ENCODE results near the gene PHYHD1.
"Not testable (repeated sequence)": the region's sequence is repeated elsewhere in the genome, so short reads cannot be mapped to it uniquely, and the experiment has no call there.

PHYHD1 gene

GRCh38 chr9:128921881-128922763 lies 1.3 kb downstream of the PHYHD1 start:
- no peak for DNase-seq (ENCODE audit: low read depth)

- DNase-seq (ENCODE audit: low read depth) = no peak
These were observed 2.7 kb downstream of the PHYHD1 start for GRCh38 chr9:128923493-128923883.

GRCh38 chr9:128927731-128928411 lies 7.1 kb downstream of the PHYHD1 start:
- DNase-seq (ENCODE audit: low read depth) = peak; percentile 20

- DNase-seq (ENCODE audit: low read depth) = no peak
These were observed 7.8 kb downstream of the PHYHD1 start for GRCh38 chr9:128928624-128929023.

GRCh38 chr9:128929560-128929959 lies 8.8 kb downstream of the PHYHD1 start:
- no peak for DNase-seq (ENCODE audit: low read depth)

GRCh38 chr9:128933731-128934130 lies 12.9 kb downstream of the PHYHD1 start:
- no peak for DNase-seq (ENCODE audit: low read depth)

- DNase-seq (ENCODE audit: low read depth) = no peak
These were observed 15.5 kb downstream of the PHYHD1 start for GRCh38 chr9:128936171-128936865.

GRCh38 chr9:128937310-128938165 lies 16.8 kb downstream of the PHYHD1 start:
- DNase-seq (ENCODE audit: low read depth) = no peak

- DNase-seq (ENCODE audit: low read depth) = no peak
These were observed 19.6 kb downstream of the PHYHD1 start for GRCh38 chr9:128940271-128940921.

- no peak for DNase-seq (ENCODE audit: low read depth)
These were observed 20.4 kb downstream of the PHYHD1 start for GRCh38 chr9:128940946-128941755.

GRCh38 chr9:128943832-128944620 lies 23.2 kb downstream of the PHYHD1 start:
- no peak for DNase-seq (ENCODE audit: low read depth)

- DNase-seq (ENCODE audit: low read depth) = not testable (repeated sequence)
These were observed 24.2 kb downstream of the PHYHD1 start for GRCh38 chr9:128944966-128945365.

GRCh38 chr9:128945798-128946501 lies 25.2 kb downstream of the PHYHD1 start:
- no peak for DNase-seq (ENCODE audit: low read depth)

- DNase-seq (ENCODE audit: low read depth) = peak; percentile 10
These were observed 25.9 kb downstream of the PHYHD1 start for GRCh38 chr9:128946571-128947276.

- DNase-seq (ENCODE audit: low read depth) = no peak
These were observed 26.4 kb downstream of the PHYHD1 start for GRCh38 chr9:128947277-128947526.

- peak; percentile 99 for DNase-seq (ENCODE audit: low read depth)
These were observed 26.9 kb downstream of the PHYHD1 start, which contains the start of the genes DOLK and NUP188 for GRCh38 chr9:128947527-128948301. DOLK (minus strand) TSS chr9:128947603; CDS start chr9:128947303, 300 bp downstream. NUP188 (plus strand) TSS chr9:128947699; CDS start chr9:128947720, 21 bp downstream.

GRCh38 chr9:128961403-128961802 lies 40.6 kb downstream of the PHYHD1 start:
- DNase-seq (ENCODE audit: low read depth) = not testable (repeated sequence)

All from activated T-helper 9 cell treated with anti-CD3 and anti-CD28 coated beads, Interleukin-2, amount 50 U/mL, for 16 hours (primary cell).